ENCODE measurements around the gene SMCHD1. TPM values are rescaled to one million over a fixed set of nuclear protein-coding genes. Genes with fewer than 3 reads are reported as not detected.
"Not testable (repeated sequence)": the region's sequence is repeated elsewhere in the genome, so short reads cannot be mapped to it uniquely, and the experiment has no call there.

Gene SMCHD1
- total RNA-seq, 1 donor from 2014 or later: 25.4 TPM

DNA sequence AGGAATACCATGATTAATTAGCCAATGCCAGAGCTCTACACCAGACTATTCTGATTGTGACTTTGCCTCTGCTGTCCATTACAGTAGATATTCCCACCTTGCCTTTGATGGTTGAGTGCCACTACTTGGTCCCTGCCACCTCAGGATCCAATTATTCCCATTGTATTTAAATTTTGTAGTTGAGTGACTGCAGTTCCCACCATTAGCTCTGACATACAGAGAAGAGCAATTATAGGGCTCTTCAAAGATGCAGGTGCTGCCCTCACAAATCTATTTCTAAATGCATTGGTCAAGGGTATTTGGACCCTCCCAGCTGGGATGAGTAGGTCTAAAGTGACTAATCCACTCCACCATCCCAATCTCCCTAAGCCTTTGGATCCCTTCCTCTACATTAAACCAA is 181.8 kb downstream of the SMCHD1 start:
- ATAC-seq (ENCODE audit: poor library complexity); intact Hi-C loops (cut with DNase I); DNase-seq: not testable (repeated sequence)

DNA sequence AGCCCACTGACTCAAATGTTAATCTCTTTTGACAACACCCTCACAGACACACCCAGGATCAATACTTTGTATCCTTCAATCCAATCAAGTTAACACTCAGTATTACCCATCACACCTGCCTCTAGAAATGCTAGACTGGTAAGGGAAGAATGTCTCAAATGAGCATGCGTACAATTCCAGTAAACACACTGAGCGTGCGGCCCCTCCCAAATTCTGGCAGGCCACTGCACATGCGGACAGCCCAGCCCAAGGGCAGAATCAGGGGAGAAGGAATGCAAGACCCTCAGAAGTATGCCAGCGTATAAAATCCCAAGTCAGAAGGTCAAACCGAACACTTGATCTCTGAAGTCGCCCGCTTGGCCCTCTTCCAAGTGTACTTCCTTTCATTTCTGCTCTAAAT is 183.7 kb downstream of the SMCHD1 start:
- no peak for DNase-seq
- no peak for ATAC-seq (ENCODE audit: poor library complexity)
- intact Hi-C loops (cut with DNase I): no loop called here

DNA sequence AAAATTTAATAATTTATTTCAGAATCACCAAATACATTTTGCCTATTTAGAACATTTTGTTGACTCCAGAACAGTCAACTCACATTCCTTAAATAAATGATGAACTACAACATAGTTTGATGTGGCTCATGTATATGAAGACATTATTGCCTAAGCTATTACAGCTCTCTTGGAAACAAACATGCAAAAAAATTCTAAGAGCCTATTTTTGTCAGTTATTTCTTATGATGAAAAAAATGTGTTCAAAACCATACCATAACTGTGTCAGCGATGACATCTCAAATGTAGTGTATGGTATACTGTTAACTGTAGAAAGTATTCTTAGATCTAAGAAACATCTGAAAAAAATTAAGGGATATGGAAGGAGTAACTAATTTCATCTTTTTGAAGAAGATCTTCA is 185.0 kb downstream of the SMCHD1 start:
- ATAC-seq (ENCODE audit: poor library complexity) (no peak), DNase-seq (no peak)
- intact Hi-C loops (cut with DNase I): loop anchor here (10.0 kb wide), 1 partner anchor 46 kb away; no protein-coding TSS in a partner anchor

DNA sequence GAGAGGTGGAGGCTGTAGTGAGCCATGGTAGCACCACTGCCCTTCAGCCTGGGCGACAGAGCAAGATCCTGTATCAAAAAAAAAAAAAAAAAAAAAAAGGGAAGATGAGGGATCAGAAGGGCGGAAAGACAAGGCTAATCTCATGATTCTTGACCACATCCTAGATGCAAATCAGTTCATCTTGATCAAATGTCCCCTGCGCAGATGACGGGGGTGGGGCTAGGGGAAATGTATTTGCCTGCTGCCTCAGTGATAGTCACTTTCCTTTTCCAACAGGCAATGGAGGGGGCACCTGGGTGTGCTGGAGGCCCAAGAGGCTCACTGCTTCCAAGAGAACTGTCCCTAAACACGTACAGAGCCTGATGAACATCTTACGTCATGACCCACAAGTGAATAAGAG is 187.6 kb downstream of the SMCHD1 start:
- DNase-seq: no peak
- intact Hi-C loops (cut with DNase I): loop anchor here (10.0 kb wide), 1 partner anchor 48 kb away; no protein-coding TSS in a partner anchor
- no peak for ATAC-seq (ENCODE audit: poor library complexity)

DNA sequence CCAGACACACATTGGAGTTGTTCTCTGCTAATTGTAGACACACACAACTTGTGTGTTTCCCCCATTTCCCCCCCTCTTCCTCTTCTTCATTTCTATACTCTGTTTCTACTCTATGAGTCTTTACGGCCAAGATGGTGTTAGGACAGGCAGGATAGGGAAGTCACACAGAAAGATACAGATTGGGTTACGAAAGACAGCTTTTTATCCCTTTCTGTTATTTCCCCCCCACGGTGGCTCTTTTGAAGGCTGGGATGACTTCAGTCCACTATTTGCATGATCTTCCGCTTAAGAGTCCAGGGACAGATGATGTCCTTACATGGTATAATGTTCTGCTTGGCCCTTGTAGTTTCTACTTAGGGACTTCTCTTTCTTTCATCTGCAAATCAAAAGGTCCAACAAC is 189.6 kb downstream of the SMCHD1 start:
- intact Hi-C loops (cut with DNase I): loop anchor here (5.0 to 10.0 kb wide), 2 partner anchors 50 to 57 kb away; no protein-coding TSS in a partner anchor
- DNase-seq: no peak
- no peak for ATAC-seq (ENCODE audit: poor library complexity)

DNA sequence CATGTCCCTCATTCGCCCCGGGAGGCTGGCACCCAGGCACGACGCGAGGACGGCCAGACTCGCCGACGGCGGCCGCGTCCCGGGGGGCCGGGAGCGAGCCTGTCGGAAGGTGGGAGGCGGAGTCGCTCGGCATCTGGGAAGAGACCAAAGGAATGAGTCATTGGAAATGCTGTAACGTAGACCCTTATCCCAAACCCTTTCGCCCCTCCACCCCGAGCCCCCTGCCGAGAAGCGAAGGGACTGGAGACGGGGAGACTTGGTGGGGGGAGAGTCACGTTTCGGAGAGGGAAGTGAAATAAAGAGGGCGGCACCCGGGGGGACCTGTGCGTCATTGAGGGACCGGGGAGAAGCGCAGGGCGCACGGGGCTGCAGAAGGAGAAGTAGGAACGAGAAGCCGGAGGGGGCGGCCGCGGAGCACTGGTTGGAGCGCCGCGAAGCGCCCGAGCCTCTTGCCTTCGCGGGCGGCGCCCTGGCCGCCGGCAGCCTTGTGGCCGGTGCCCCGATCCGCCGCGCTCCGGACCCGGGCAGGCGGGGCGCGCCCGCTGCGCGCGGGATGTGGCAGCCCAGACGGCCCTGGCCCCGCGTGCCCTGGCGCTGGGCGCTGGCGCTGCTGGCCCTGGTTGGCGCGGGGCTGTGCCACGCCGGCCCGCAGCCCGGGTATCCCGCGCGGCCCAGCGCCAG is 191.2 kb downstream of the SMCHD1 start, which contains the start of gene EMILIN2:
EMILIN2 (plus strand) TSS at position 371 of the 681 bp plus-strand sequence; CDS start at position 554, 183 bp downstream.
- intact Hi-C loops (cut with DNase I): loop anchor here (5.0 to 10.0 kb wide), 2 partner anchors 52 to 56 kb away; no protein-coding TSS in a partner anchor
- DNase-seq: peak; percentile 90
- peak; percentile 48 for ATAC-seq (ENCODE audit: poor library complexity)

DNA sequence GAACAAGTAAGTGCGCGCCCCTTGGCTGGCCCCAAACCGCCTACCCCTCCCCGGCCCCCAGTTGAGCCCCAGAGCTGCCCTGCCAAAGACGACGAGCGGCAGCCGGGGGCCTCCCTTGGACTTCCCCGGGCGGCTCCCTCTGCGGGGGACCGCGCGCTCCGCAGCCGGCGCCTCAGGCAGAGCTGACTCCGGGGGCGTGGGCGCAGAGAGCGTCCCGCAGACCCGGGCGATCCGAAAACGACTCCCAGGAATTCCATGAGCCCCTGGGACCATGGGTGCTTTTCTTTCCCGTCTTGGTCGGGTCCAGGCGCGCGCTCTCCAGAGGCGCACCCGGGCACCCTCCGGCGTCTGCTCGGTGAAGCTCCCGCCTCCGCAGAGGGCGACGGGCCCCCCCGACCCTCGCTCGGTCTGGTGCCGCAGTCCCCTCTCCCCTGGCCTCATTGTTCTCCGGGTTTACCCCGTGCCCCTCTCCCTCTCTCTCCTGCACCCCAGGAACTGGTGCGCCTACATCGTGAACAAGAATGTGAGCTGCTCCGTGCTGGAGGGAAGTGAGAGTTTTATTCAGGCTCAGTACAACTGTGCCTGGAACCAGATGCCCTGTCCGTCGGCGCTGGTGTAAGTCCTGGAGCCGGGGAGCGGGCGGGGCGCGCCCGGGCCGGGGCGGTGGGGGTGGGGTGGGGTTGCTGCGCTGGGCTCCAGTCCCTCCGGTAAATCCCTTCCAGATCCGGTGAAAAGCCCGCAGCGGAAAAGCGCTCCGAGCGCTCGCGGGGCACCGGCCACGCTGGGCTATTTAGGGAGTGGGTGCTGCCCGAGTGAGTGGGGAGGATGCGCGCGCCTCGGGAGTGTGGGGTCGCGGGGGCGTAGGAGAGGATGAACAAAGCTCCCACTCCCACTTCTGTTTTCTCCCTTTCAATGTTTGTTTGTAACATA is 192.1 kb downstream of the SMCHD1 start:
- DNase-seq: peak; percentile 70
- peak; percentile 82 for ATAC-seq (ENCODE audit: poor library complexity)
- intact Hi-C loops (cut with DNase I): loop anchor here (5.0 to 10.0 kb wide), 2 partner anchors 53 to 55 kb away; no protein-coding TSS in a partner anchor

DNA sequence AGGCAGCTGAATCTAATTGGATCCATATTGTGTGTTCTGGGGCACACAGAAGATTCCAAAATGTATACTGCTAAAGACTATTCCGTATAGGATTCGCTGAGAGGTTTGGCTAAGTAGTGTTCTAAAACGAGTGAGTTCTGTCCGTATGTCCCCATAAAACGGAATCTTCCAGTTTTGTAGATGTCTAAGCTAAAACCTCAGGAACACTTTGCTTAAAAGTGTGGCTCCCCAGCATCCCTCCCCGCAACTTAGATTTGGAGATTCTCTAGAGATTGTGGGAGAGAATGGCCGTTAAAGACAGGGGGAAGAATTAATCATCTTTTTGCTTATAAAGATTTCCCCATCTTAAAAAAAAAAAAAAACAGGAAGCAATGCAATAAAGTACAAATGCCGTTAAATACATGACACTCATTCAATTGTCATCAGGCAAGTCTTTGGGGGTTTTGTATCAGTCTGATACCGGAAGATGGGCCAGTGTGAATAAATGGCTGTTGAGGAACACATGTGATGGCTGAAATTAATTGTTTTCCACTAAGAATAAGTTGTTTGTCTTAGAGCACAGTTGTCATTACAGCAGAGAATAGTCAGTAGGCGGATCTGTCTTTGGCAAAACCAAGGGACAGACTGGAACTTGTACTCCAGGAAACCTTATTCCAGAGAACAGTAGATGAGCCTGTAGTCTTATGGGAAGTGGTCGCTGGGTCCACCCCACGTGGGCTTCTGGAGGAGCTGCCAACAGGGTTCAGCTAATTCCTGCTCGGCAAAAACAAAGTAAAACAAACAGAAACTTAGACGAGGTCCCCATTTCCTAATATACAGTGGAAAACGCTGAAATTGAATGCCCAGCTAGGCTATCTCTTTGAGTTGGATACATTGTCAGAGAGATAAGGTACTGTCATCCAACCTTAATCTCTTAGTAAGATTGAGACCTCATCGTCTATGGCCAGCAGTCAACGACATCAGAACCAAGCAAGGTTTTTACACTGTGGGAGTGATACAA is 193.0 kb downstream of the SMCHD1 start:
- ATAC-seq (ENCODE audit: poor library complexity) (no peak), DNase-seq (no peak)
- intact Hi-C loops (cut with DNase I): loop anchor here (5.0 to 10.0 kb wide), 2 partner anchors 54 kb away; no protein-coding TSS in a partner anchor

DNA sequence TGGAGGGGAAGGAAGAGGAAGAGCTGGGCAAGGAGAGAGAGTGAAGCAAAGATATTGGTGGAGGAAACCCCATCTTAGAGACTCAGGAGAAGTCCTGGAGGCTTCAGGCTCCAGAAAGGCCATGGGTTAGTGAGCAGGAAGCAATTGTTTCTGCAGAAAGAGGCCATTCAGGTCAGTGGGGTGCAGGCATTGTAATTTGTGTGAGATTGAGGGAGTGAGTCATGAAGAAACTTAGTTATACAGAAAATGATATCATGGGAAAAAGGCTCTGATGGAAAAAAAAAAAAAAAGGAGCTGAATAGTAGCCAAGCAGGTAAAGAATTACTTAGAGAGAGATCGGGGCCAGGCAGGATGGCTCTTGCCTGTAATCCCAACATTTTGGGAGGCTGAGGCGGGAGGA is 195.3 kb downstream of the SMCHD1 start:
- ATAC-seq (ENCODE audit: poor library complexity): no peak
- intact Hi-C loops (cut with DNase I): no loop called here
- DNase-seq: no peak

DNA sequence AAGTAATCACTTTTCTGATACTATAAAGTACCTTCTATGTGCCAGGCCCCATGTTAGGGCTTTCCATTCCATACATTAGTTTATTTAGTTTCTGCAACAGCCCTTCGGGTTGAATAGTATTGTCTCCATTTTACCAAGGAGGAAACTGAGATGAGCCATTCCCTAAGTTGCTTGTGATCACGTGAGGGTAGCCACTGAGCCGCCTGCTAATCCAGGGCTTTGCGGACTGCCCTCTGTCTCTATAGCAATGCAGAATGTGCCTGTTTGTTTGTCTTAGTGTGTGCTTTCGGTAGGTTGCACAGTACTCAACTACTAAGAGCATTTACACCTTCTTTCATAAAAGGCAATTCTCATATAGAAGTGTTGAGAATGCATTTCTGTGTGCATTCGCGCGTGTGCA is 196.2 kb downstream of the SMCHD1 start:
- no peak for DNase-seq
- intact Hi-C loops (cut with DNase I): no loop called here
- ATAC-seq (ENCODE audit: poor library complexity): no peak

DNA sequence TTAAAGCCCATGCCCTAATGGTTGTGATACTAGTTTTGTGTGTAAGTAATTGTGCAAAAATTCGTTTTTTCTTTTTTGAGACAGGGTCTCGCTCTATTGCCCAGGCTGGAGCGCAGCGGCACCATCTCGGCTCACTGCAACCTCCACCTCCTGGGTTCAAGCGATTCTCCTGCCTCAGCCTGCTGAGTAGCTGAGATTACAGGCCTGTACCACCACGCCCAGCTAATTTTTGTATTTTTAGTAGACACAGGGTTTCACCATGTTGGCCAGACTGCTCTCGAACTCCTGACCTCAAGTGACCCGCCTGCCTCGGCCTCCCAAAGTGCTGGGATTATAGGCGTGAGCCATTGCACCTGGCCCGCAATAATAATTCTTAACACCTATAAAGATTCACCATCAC is 196.9 kb downstream of the SMCHD1 start:
- intact Hi-C loops (cut with DNase I); DNase-seq; ATAC-seq (ENCODE audit: poor library complexity): not testable (repeated sequence)

DNA sequence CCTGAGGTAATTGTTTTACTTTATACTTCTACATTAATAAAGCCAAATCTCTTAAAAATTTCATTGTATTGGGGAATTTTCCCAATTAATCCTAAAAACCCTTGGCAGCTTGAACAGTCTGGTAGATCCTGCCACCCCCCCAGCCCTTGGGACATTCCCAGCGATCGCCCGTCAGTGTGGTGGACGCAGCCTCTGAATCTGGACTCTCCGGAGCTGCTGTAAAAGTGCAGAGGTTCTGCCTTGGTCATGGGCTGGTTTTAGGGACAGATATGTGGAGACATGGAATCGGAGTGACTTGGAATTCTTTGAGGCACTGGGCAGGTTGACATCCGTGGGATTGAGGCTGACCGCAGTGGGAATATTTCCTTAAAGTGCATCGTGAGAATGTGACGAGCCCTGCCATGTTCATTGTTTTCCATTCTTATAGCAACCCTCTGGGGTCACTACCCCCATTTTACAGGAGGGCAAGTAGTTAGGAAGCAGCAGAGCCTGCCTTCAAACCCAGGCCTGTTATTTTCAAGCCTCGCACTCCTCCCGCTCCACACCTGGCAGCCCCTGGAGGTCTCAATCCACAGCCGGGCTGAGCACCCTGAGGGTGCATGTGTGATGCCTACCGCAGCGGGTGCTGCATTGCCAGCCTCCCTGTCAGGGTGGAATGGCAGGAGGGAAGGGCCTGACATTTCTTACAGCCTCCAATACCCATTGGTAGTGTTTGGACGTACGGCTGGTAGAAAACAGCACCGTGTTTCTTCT is 197.8 kb downstream of the SMCHD1 start:
- intact Hi-C loops (cut with DNase I): no loop called here
- ATAC-seq (ENCODE audit: poor library complexity) (no peak), DNase-seq (no peak)

DNA sequence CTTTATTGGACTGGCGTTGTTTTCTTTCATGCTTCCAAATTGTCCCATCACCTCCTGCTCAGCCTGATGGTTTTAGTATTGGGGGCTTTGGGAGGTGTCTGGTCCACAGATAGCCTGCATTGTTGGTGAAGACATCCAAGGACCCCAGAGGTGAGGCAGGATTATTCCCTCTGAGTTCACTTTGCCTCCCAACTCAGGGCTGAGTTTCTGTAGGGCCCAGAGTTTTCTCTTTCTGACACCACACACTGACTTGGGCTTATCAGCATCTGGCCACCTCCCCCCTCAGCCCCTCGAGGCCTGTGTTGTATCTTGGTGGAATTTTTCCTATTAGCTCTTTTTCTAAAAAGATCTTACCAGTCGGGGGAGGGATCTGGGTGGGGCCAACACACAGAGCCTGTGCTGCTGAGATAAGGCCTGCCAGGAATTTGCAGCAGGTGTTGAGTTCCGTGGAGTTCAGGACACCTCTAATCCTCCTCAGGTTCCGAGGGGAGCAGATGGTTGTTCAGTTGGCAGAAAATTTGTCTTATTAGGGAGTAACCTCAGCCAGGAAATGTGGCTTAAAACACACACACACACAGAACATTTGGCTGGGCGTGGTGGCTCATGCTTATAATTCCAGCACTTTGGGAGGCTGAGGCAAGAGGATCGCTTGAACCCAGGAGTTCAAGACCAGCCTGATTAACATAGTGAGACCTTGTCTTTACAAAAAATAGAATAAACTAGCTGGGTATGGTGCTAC is 198.6 kb downstream of the SMCHD1 start:
- DNase-seq (no peak), ATAC-seq (ENCODE audit: poor library complexity) (no peak)
- intact Hi-C loops (cut with DNase I): no loop called here

Measured in Right ventricle myocardium superior (tissue), 1 donor.